Activated B cell treated with CpG ODN at 0.5 μM for 24 hours (primary cell): Measurements from ENCODE around the gene CHRM2. TPM values are rescaled to one million over a fixed set of nuclear protein-coding genes. Genes with fewer than 3 reads are reported as not detected.

Source experiments
- ATAC-seq: fragments of 200-7000 bp; cut with Tn5 transposase; one replicate; pipeline ENCODE4 v1.10.0; 2021; ENCODE audit warnings: low read depth, mild to moderate bottlenecking, moderate library complexity
- CTCF ChIA-PET: fragments of 350-600 bp; sonication (Branson Sonifier 250); formaldehyde crosslinking; loops from one replicate; lab custom pipeline; 2021; ENCODE audit warnings: antibody characterized with exemption; lab: Charles Lee
- POLR2A ChIA-PET: fragments of 350-600 bp; sonication (Branson Sonifier 250); formaldehyde crosslinking; loops from one replicate; lab custom pipeline; 2021; ENCODE audit warnings: antibody characterized with exemption; lab: Charles Lee
- DNase-seq: peaks from one replicate; pipeline ENCODE4 v3.0.0; 2022
- H3K27ac Mint-ChIP-seq: one replicate; pipeline ENCODE4 v1.8.0; 2020; ENCODE audit warnings: mixed read lengths
- H3K27me3 Mint-ChIP-seq: one replicate; pipeline ENCODE4 v1.8.0; 2021; ENCODE audit warnings: mixed read lengths
- H3K36me3 Mint-ChIP-seq: one replicate; pipeline ENCODE4 v1.8.0; 2021; ENCODE audit warnings: low read depth, mixed read lengths
- H3K4me1 Mint-ChIP-seq: one replicate; pipeline ENCODE4 v1.8.0; 2021; ENCODE audit warnings: mixed read lengths
- H3K4me3 Mint-ChIP-seq: one replicate; pipeline ENCODE4 v1.8.0; 2020; ENCODE audit warnings: mild to moderate bottlenecking, mixed read lengths
- H3K9me3 Mint-ChIP-seq: one replicate; pipeline ENCODE4 v1.8.0; 2020; ENCODE audit warnings: mixed read lengths
- intact Hi-C: fragments of 100-400 bp; cut with micrococcal nuclease; formaldehyde crosslinking; loops from one replicate; pipeline ENCODE4 v1.15.1; 2024
- total RNA-seq: library from RNA; stranded (reverse); gene quantifications from 2 replicates; pipeline ENCODE4 v1.2.3, GENCODE V29; 2022
- TF ChIP-seq, protein P1 (sequence below): fragments of 200-600 bp; IDR thresholded peaks from one replicate; pipeline ENCODE4 v1.8.0; 2022; ENCODE audit warnings: antibody characterized with exemption, mild to moderate bottlenecking

The CHRM2 gene
- total RNA-seq, 1 donor from 2014 or later, result not detected

DNA sequence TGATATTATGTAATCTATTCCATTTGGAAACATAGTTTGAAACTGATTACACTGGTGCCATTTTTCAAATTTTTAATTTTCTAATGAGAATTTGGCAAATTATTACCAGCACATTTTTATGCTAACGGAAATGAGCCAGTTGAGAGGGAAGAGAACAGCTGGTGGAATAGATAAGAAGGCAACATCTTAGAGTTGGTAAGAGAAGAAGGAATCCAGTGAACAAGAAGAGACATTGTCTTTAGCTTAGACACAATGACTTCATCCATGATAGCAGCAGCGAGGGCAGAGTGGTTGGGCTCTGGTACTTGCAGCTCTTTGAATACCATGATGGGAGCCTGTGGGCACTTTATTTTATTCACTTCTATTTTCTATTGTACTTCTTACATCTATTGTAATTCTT lies 89.6 kb downstream of the CHRM2 start:
- peaks cover 6% of the 10 kb centered on the region for H3K9me3 Mint-ChIP-seq
- TF ChIP-seq, protein P1, sequence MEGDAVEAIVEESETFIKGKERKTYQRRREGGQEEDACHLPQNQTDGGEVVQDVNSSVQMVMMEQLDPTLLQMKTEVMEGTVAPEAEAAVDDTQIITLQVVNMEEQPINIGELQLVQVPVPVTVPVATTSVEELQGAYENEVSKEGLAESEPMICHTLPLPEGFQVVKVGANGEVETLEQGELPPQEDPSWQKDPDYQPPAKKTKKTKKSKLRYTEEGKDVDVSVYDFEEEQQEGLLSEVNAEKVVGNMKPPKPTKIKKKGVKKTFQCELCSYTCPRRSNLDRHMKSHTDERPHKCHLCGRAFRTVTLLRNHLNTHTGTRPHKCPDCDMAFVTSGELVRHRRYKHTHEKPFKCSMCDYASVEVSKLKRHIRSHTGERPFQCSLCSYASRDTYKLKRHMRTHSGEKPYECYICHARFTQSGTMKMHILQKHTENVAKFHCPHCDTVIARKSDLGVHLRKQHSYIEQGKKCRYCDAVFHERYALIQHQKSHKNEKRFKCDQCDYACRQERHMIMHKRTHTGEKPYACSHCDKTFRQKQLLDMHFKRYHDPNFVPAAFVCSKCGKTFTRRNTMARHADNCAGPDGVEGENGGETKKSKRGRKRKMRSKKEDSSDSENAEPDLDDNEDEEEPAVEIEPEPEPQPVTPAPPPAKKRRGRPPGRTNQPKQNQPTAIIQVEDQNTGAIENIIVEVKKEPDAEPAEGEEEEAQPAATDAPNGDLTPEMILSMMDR, result no peak
- no peaks in the 10 kb centered on the region for H3K4me1 Mint-ChIP-seq
- no peak overlapping the region for H3K27ac Mint-ChIP-seq
- H3K36me3 Mint-ChIP-seq, result no peaks in the 10 kb centered on the region
- intact Hi-C loops, result no loop called here
- ChIA-PET POLR2A (no interaction called here), CTCF (no interaction called here)
- no peaks in the 10 kb centered on the region for H3K27me3 Mint-ChIP-seq
- no peak overlapping the region for H3K4me3 Mint-ChIP-seq
- ATAC-seq (no peak), DNase-seq (no peak)

DNA sequence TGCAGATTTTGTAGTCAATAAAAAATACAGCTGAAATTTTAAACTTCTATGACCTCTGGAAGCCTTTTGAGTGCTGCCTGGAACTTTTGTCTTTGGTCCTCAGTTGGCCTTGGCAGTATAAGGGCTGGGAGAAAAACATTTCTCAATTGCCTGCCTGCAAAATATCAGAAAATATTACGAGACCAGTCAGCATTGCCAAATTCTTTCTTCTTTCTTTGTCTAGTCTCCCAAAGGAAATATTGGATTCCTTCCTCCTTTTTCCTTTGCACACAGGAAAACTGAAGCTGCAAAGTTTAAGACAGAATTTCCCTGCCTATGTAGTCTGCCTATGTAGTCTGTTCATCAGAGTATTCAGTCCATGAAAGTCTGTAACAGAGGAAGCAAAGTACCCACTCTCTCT lies 95.9 kb downstream of the CHRM2 start:
- TF ChIP-seq, protein P1, result no peak
- Mint-ChIP-seq H3K4me1 (no peaks in the 10 kb centered on the region), H3K27ac (no peak overlapping the region), H3K9me3 (peaks cover 4% of the 10 kb centered on the region), H3K27me3 (no peaks in the 10 kb centered on the region), H3K36me3 (no peaks in the 10 kb centered on the region), H3K4me3 (no peak overlapping the region)
- CTCF ChIA-PET, result no interaction called here
- no peak for DNase-seq
- intact Hi-C loops, result no loop called here
- ATAC-seq, result no peak
- POLR2A ChIA-PET, result no interaction called here

DNA sequence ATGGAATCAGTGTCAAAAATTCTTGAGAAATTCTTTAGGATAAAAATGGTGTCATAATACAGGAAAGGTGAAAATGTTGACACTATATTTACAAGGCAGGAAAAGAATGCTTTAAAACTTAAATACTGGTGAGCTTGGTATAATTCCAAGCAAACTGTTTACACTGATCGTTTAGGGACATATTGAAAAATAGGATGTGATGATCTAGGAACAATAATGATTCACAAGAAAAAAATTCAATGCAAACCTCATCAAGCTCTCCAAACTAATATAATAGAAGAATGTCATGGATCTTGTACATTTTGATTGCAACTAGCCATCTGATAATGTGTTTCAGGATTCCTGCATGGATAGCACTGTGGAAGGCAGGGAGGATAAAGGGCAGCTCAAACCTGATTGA lies 98.4 kb downstream of the CHRM2 start:
- Mint-ChIP-seq H3K9me3 (peaks cover 4% of the 10 kb centered on the region), H3K4me1 (no peaks in the 10 kb centered on the region), H3K27ac (no peak overlapping the region), H3K36me3 (no peaks in the 10 kb centered on the region), H3K27me3 (no peaks in the 10 kb centered on the region), H3K4me3 (no peak overlapping the region)
- ATAC-seq (no peak), DNase-seq (no peak)
- CTCF ChIA-PET, result no interaction called here
- intact Hi-C loops, result no loop called here
- POLR2A ChIA-PET, result no interaction called here
- TF ChIP-seq, protein P1, result no peak

DNA sequence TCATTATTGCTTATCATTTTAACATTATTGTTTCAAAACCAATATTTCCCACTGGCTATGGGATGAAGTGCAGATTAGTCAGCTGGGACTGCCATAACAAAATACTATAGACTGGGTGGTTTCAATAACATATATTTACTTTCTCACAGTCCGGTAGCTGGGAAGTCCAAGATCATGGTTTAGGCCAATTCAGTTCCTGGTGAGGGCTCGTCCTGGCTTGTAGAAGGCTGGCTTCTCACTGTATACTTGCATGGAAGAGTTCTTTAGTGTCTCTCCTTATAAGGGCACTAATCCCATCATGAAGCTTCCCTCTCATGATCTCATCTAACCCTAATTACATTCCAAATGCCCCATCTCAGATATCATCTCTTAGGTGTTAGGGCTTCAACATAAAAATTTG lies 101.3 kb downstream of the CHRM2 start:
- CTCF ChIA-PET, result no interaction called here
- no peak for DNase-seq
- no peak overlapping the region for H3K27ac Mint-ChIP-seq
- H3K27me3 Mint-ChIP-seq, result no peaks in the 10 kb centered on the region
- intact Hi-C loops, result no loop called here
- H3K36me3 Mint-ChIP-seq, result no peaks in the 10 kb centered on the region
- TF ChIP-seq, protein P1, result no peak
- ATAC-seq, result no peak
- POLR2A ChIA-PET, result no interaction called here
- peaks cover 6% of the 10 kb centered on the region for H3K9me3 Mint-ChIP-seq
- no peak overlapping the region for H3K4me3 Mint-ChIP-seq
- no peaks in the 10 kb centered on the region for H3K4me1 Mint-ChIP-seq

DNA sequence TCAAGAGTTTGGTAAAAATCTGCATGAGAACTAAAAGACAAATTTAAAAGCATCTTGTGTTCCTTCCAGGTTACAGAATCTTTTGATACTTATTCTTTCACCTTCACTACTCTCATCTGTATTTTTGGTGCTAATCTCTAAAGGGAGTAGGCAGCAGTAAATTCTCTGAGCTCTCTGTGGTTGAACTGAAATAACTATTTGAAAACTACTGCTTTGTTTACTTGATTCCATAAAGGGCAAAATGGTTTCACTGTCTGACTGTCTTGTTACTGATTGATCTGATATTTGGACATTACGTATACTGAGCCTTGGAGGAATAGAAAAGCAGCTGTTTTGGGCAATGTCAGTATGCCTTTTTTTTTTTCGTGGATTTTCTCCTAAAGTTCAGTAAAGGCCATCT lies 103.3 kb downstream of the CHRM2 start:
- Mint-ChIP-seq H3K9me3 (peaks cover 6% of the 10 kb centered on the region), H3K4me1 (no peaks in the 10 kb centered on the region), H3K27me3 (no peaks in the 10 kb centered on the region), H3K4me3 (no peak overlapping the region), H3K36me3 (no peaks in the 10 kb centered on the region), H3K27ac (no peak overlapping the region)
- intact Hi-C loops, result no loop called here
- ATAC-seq, result no peak
- no peak for DNase-seq
- TF ChIP-seq, protein P1, result no peak
- CTCF ChIA-PET, result no interaction called here
- POLR2A ChIA-PET, result no interaction called here
